Epithelial cell of proximal tubule (primary cell): Measurements from ENCODE around the gene CANT1. TPM values are rescaled to one million over a fixed set of nuclear protein-coding genes. Genes with fewer than 3 reads are reported as not detected.
"Not testable (repeated sequence)": the region's sequence is repeated elsewhere in the genome, so short reads cannot be mapped to it uniquely, and the experiment has no call there.

Experiments
- DNase-seq: peaks from one replicate; pipeline ENCODE4 v3.0.0-alpha.2; 2011; ENCODE audit warnings: low read depth
- H3K4me3 ChIP-seq: 2 replicates; pipeline ENCODE4 v1.5.1; 2011; ENCODE audit warnings: low read depth, mild to moderate bottlenecking, low read length
- CTCF ChIP-seq: conservative IDR thresholded peaks from 2 replicates; pipeline ENCODE4 v1.5.1; 2012; ENCODE audit warnings: low read depth, mild to moderate bottlenecking, low read length
- total RNA-seq: library from RNA; depleted of rRNA; stranded (reverse); fragments of >200 nt; gene quantifications from 2 replicates; pipeline ENCODE4 v1.2.3, GENCODE V29; 2015

The CANT1 gene
- total RNA-seq, 1 donor from 2014 or later, result 60.3 TPM

GRCh38 chr17:79022507-79022991, 13.0 kb upstream of the CANT1 start:
- no peak overlapping the region for H3K4me3 ChIP-seq
- DNase-seq, result no peak
- no peak for TF ChIP-seq CTCF

DNA sequence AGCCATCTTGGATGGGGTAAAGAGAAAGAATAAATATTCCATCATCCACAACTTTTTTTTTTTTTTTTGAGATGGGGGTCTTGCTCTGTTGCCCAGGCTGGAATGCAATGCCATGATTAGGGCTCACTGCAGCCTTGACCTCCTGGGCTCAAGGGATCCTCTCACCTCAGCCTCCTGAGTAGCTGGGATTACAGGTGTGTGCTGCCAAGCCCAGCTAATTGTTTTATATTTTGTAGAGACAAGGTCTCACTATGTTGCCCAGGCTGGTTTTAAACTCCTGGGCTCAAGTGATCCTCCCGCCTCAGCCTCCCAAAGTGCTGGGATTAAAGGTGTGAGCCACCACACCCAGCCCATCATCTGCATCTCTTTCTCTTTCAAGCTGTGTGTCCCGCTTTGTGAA, 12.4 kb upstream of the CANT1 start:
- DNase-seq, result not testable (repeated sequence)

DNA sequence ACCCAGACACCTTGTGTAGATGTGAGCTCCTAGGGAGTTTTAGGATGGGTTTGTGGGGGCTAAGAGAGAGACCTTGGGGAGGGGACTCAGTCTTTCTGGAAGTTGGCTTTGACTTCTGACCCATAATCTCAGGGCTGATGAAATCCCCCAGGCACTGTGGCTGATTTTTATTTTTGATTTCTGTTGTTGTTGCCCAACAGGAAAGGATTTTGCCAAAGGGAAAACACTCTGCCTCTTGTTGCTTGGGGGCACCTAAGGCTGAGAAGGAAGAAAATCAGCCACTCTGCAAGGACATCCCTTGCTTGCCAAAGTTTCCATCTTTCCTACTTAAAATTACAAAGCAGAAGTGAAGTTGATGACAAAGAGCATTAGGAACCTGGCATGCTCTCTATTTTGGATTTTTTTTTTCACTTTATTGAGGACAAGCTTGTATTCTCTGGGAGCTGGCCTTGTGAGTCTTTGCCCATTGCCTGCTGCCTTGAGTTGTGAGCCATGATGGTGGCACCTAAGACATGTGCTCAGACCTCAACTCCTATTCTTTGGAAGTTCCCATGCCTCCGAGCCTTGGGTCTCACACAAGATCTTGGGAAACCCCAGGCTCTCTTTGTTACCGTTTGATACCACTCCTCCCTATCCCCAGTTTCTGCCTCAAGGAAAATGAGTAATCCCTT, 11.2 kb upstream of the CANT1 start:
- no peak overlapping the region for H3K4me3 ChIP-seq
- no peak for DNase-seq
- no peak for TF ChIP-seq CTCF

More for the DNA sequence above, 12.4 kb upstream of the CANT1 start:
- H3K4me3 ChIP-seq, result not testable (repeated sequence)

DNA sequence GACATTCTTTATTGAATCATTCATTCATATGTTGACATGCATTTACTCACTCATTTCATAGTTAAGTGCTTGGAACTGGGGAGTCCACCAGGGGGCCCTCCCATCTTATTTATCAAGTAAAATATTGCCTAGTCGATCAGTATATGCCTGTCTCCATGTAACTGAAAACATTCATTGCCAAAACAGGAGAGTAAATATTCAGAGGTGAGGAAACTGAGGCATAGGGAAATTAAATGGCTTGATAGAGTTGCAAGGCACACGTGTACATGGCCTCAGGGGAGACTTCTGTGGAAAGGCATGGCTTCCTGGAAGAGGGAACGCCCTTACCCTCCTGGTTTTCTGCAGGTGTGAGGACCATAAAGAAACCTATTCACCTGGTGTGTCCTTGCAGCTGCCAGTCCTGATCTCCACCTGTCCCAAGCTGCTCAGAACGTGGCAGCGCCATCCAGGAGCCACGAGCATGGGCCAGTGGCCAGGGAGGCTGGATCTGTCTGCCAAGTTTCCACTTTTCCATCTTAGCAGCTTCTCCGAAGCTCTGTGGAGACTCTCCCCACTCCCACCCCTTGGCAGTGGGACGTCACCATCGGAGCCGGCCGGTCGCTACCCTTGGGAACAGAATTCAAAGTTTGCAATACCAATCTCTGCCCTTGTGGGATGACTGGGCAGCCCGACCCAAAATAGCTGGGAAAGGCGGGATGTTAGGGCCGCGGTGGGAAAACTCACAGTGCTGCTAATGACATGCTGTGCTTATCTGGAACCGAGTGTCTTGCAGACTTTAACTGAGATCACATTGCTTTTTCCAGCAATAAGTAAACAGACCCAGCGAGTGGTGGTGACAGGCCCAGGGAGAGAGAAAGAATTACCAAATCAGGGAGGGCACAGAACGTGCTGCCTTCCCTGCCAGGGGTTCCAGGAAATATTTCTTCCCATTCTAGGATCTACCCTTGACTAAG, 10.3 kb upstream of the CANT1 start:
- DNase-seq, result no peak
- peak; percentile 82 for TF ChIP-seq CTCF
- no peak overlapping the region for H3K4me3 ChIP-seq

GRCh38 chr17:79019261-79019631, 9.7 kb upstream of the CANT1 start:
- no peak for TF ChIP-seq CTCF
- no peak overlapping the region for H3K4me3 ChIP-seq
- no peak for DNase-seq

- no peak for TF ChIP-seq CTCF
- no peak for DNase-seq
- no peak overlapping the region for H3K4me3 ChIP-seq
These were observed 8.8 kb upstream of the CANT1 start for GRCh38 chr17:79018370-79018695.

DNA sequence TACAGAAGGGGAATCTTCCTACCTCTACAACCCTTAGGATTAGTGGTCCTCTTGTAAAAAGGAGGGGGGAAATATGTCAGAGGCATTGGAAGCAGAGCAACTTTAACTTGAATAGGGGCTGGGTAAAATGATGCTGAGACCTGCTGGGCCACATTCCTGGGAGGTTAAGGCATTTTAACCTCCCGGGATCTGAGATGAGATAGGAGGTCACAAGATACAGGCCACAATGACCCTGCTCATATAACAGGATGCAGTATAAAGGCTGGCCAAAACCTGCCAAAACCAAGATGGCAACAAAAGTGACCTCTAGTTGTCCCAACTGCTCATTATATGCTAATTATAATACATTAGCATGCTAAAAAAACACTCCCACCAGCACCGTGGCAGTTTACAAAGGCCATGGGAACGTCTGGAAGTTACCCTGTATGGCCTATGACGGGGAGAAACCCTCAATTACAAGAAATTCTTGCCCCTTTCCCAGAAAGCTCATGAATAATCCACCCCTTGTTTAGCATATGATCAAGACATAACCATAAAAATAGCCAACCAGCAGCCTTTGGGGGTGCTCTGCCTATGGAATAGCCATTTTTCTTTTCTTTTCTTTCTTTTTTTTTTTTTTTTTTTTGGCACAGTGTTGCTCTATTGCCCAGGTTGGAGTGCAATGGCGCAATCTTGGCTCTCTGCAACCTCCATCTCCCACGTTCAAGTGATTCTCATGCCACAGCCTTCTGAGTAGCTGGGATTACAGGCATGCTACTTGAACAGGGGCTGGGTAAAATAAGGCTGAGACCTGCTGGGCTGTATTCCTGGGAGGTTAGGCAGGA, 8.2 kb upstream of the CANT1 start:
- TF ChIP-seq CTCF, result no peak
- no peak overlapping the region for H3K4me3 ChIP-seq
- no peak for DNase-seq
